ENCODE measurements around the gene METTL24. TPM values are rescaled to one million over a fixed set of nuclear protein-coding genes. Genes with fewer than 3 reads are reported as not detected.

Gene METTL24
- total and polyA plus RNA-seq, 4 donors: 0.14 to 2.0 (median 0.91) TPM

GRCh38 chr6:110385458-110385863 lies 27.3 kb upstream of the METTL24 start:
- Histone ChIP-seq H3K36me3 (ENCODE audit: control insufficient read depth in 4 of 4, insufficient read depth in 3 of 4, low read depth in 1 of 4, low read length in 3 of 4) (no peaks in the 10 kb centered on the region), H3K9me3 (ENCODE audit: control insufficient read depth in 4 of 4, low read length in 3 of 4) (no peaks in the 10 kb centered on the region), H3K4me1 (ENCODE audit: control insufficient read depth in 4 of 4, insufficient read depth in 4 of 4, low read length in 3 of 4) (peaks cover 0 to 2% (median 0%) of the 10 kb centered on the region in 4 donors), H3K9ac (ENCODE audit: low read depth in 1 of 2, low read length in 2 of 2) (no peak overlapping the region), H3K4me3 (ENCODE audit: low read depth in 1 of 3, low read length in 3 of 3) (no peak overlapping the region), H3K27me3 (ENCODE audit: control insufficient read depth in 4 of 4, insufficient read depth in 4 of 4, low read length in 3 of 4) (no peaks in the 10 kb centered on the region), H3K27ac (ENCODE audit: low read depth in 1 of 2, low read length in 2 of 2) (no peak overlapping the region)
- TF ChIP-seq HNF4A (conservative IDR thresholded peaks at IDR 0.05) (peak; percentile 49 to 54), RAD21 (IDR thresholded peaks at IDR 0.05) (peak in 1 of 2 donors; percentile 9), SP1 (IDR thresholded peaks at IDR 0.05) (peak; percentile 61), ATF3 (IDR thresholded peaks at IDR 0.05) (no peak), FOXA1 (IDR thresholded peaks at IDR 0.05) (no peak), RXRA (IDR thresholded peaks at IDR 0.05) (peak; percentile 64 to 66), NR2F2 (IDR thresholded peaks at IDR 0.05) (no peak)
- WGBS: 37% methylated on average over 1 of the region's 1 CpG
- no peak for DNase-seq (ENCODE audit: low spot score)

- Histone ChIP-seq H3K4me3 (ENCODE audit: low read depth in 1 of 3, low read length in 3 of 3) (no peak overlapping the region), H3K4me1 (ENCODE audit: control insufficient read depth in 4 of 4, insufficient read depth in 4 of 4, low read length in 3 of 4) (no peaks in the 10 kb centered on the region), H3K9me3 (ENCODE audit: control insufficient read depth in 4 of 4, low read length in 3 of 4) (no peaks in the 10 kb centered on the region), H3K27ac (ENCODE audit: low read depth in 1 of 2, low read length in 2 of 2) (no peak overlapping the region), H3K9ac (ENCODE audit: low read depth in 1 of 2, low read length in 2 of 2) (no peak overlapping the region), H3K27me3 (ENCODE audit: control insufficient read depth in 4 of 4, insufficient read depth in 4 of 4, low read length in 3 of 4) (no peaks in the 10 kb centered on the region), H3K36me3 (ENCODE audit: control insufficient read depth in 4 of 4, insufficient read depth in 3 of 4, low read depth in 1 of 4, low read length in 3 of 4) (no peaks in the 10 kb centered on the region)
- WGBS: 82% methylated on average over 9 of the region's 9 CpGs
- DNase-seq (ENCODE audit: low spot score): no peak
- TF ChIP-seq FOXA2 (IDR thresholded peaks at IDR 0.05) (no peak), CTCF (IDR thresholded peaks at IDR 0.05; ENCODE audit: low read depth, low read length, missing input control) (no peak), EGR1 (IDR thresholded peaks at IDR 0.05; ENCODE audit: low read depth in 2 of 2) (no peak), YY1 (IDR thresholded peaks at IDR 0.05) (no peak), GABPA (IDR thresholded peaks at IDR 0.05 in 1 of 2, conservative IDR thresholded peaks at IDR 0.05 in 1 of 2) (no peak), NR2F2 (IDR thresholded peaks at IDR 0.05) (no peak), REST (IDR thresholded peaks at IDR 0.05) (no peak), RXRA (IDR thresholded peaks at IDR 0.05) (no peak), ZBTB33 (IDR thresholded peaks at IDR 0.05) (no peak), HNF4A (conservative IDR thresholded peaks at IDR 0.05) (no peak)
Observed at GRCh38 chr6:110378552-110378951, 20.4 kb upstream of the METTL24 start.
